ENCODE measurements around the gene FUT7. TPM values are rescaled to one million over a fixed set of nuclear protein-coding genes. Genes with fewer than 3 reads are reported as not detected.

FUT7 gene
- total RNA-seq, 1 experiment from 2014 or later: not detected

GRCh38 chr9:137022662-137023008 is 9.3 kb downstream of the FUT7 start:
- H3K9me3 ChIP-seq (ENCODE audit: low read depth, low read length, poor library complexity, severe bottlenecking): no peaks in the 10 kb centered on the region
- ChIA-PET CTCF (interaction anchor here (0.9 kb wide), 1 partner anchor 214 kb away, joined by 3 read pairs; no protein-coding TSS in a partner anchor), POLR2A (ENCODE audit: low non-redundant PET) (no interaction called here)
- no peaks in the 10 kb centered on the region for H3K27me3 ChIP-seq (replicated peaks; ENCODE audit: insufficient read depth, low read depth, low read length, poor library complexity)
- H3K4me1 ChIP-seq (ENCODE audit: insufficient read depth, low read length, poor library complexity, severe bottlenecking): no peaks in the 10 kb centered on the region
- intact Hi-C loops (cut with micrococcal nuclease; ENCODE audit: unreplicated experiment): no loop called here
- no peak overlapping the region for H3K4me3 ChIP-seq (ENCODE audit: low read depth, low read length, poor library complexity, severe bottlenecking)
- TF ChIP-seq EZH2 (IDR thresholded peaks at IDR 0.05; ENCODE audit: borderline replicate concordance, low read depth, low read length, poor library complexity, severe bottlenecking) (no peak), CTCF (conservative IDR thresholded peaks at IDR 0.05; ENCODE audit: low read depth, low read length) (no peak)
- DNase-seq (ENCODE audit: low spot score): no peak
- BruUV-seq (replicated peaks): no TSS peak
- H3K36me3 ChIP-seq (ENCODE audit: insufficient read depth, low read length, poor library complexity, severe bottlenecking): peaks cover under 1% of the 10 kb centered on the region
- no peak overlapping the region for H3K27ac ChIP-seq (ENCODE audit: low read depth, low read length, poor library complexity, severe bottlenecking)

GRCh38 chr9:137021979-137022661 is 9.8 kb downstream of the FUT7 start:
- ChIA-PET POLR2A (ENCODE audit: low non-redundant PET) (interaction anchor here (0.6 kb wide), 1 partner anchor 12 kb away, joined by 4 read pairs; no protein-coding TSS in a partner anchor), CTCF (interaction anchor here (0.9 kb wide), 1 partner anchor 215 kb away, joined by 3 read pairs; no protein-coding TSS in a partner anchor)
- H3K9me3 ChIP-seq (ENCODE audit: low read depth, low read length, poor library complexity, severe bottlenecking): no peaks in the 10 kb centered on the region
- H3K27ac ChIP-seq (ENCODE audit: low read depth, low read length, poor library complexity, severe bottlenecking): no peak overlapping the region
- no TSS peak for BruUV-seq (replicated peaks)
- TF ChIP-seq CTCF (conservative IDR thresholded peaks at IDR 0.05; ENCODE audit: low read depth, low read length) (no peak), EZH2 (IDR thresholded peaks at IDR 0.05; ENCODE audit: borderline replicate concordance, low read depth, low read length, poor library complexity, severe bottlenecking) (no peak)
- H3K4me1 ChIP-seq (ENCODE audit: insufficient read depth, low read length, poor library complexity, severe bottlenecking): no peaks in the 10 kb centered on the region
- H3K36me3 ChIP-seq (ENCODE audit: insufficient read depth, low read length, poor library complexity, severe bottlenecking): peaks cover 4% of the 10 kb centered on the region
- H3K4me3 ChIP-seq (ENCODE audit: low read depth, low read length, poor library complexity, severe bottlenecking): no peak overlapping the region
- peak; percentile 79 for DNase-seq (ENCODE audit: low spot score)
- H3K27me3 ChIP-seq (replicated peaks; ENCODE audit: insufficient read depth, low read depth, low read length, poor library complexity): no peaks in the 10 kb centered on the region
- intact Hi-C loops (cut with micrococcal nuclease; ENCODE audit: unreplicated experiment): no loop called here

GRCh38 chr9:137021568-137021978 is 10.3 kb downstream of the FUT7 start:
- POLR2A ChIA-PET (ENCODE audit: low non-redundant PET): interaction anchor here (0.6 kb wide), 1 partner anchor 13 kb away, joined by 4 read pairs; no protein-coding TSS in a partner anchor
- Histone ChIP-seq H3K4me1 (ENCODE audit: insufficient read depth, low read length, poor library complexity, severe bottlenecking) (no peaks in the 10 kb centered on the region), H3K36me3 (ENCODE audit: insufficient read depth, low read length, poor library complexity, severe bottlenecking) (peaks cover 4% of the 10 kb centered on the region), H3K27me3 (replicated peaks; ENCODE audit: insufficient read depth, low read depth, low read length, poor library complexity) (no peaks in the 10 kb centered on the region), H3K27ac (ENCODE audit: low read depth, low read length, poor library complexity, severe bottlenecking) (no peak overlapping the region), H3K9me3 (ENCODE audit: low read depth, low read length, poor library complexity, severe bottlenecking) (no peaks in the 10 kb centered on the region), H3K4me3 (ENCODE audit: low read depth, low read length, poor library complexity, severe bottlenecking) (no peak overlapping the region)
- intact Hi-C loops (cut with micrococcal nuclease; ENCODE audit: unreplicated experiment): no loop called here
- BruUV-seq (replicated peaks): no TSS peak
- DNase-seq (ENCODE audit: low spot score): no peak
- CTCF ChIA-PET: interaction anchor here (0.5 to 0.9 kb wide), 2 partner anchors 43 to 215 kb away, joined by 3 read pairs; no protein-coding TSS in a partner anchor
- TF ChIP-seq EZH2 (IDR thresholded peaks at IDR 0.05; ENCODE audit: borderline replicate concordance, low read depth, low read length, poor library complexity, severe bottlenecking) (no peak), CTCF (conservative IDR thresholded peaks at IDR 0.05; ENCODE audit: low read depth, low read length) (no peak)
